Measurements from ENCODE around the gene KRT20. TPM values are rescaled to one million over a fixed set of nuclear protein-coding genes. Genes with fewer than 3 reads are reported as not detected.
"Not testable (repeated sequence)": the region's sequence is repeated elsewhere in the genome, so short reads cannot be mapped to it uniquely, and the experiment has no call there.

KRT20 gene
- total RNA-seq, 4 donors from 2014 or later: not detected

DNA sequence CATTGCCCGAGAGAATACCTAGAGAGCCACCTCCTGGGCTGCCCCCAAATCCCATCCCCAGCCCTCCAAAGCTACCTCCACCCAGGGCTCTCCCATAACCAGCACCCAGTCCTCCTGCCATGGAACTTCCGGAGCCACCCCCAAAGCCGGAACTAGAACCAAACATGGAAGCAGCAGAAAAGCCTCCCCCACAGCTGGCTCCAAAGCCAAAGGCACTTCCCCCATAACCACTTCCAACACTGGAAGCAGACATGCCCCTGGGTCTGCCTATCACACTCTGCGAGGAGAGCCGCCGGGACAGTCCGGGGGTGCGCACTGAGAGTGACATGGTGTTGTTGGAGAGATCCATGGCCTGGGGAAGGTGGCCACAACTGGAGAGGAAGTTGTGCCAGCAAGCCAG lies 18.2 kb downstream of the KRT20 start, which contains the start of gene KRT12:
Gene KRT12, minus strand, starts transcription at position 386 of the 400 bp plus-strand sequence. Its CDS starts 37 bp downstream, at position 349.
- no peak for TF ChIP-seq POLR2A (IDR thresholded peaks at IDR 0.05)
- TF ChIP-seq, protein P1, sequence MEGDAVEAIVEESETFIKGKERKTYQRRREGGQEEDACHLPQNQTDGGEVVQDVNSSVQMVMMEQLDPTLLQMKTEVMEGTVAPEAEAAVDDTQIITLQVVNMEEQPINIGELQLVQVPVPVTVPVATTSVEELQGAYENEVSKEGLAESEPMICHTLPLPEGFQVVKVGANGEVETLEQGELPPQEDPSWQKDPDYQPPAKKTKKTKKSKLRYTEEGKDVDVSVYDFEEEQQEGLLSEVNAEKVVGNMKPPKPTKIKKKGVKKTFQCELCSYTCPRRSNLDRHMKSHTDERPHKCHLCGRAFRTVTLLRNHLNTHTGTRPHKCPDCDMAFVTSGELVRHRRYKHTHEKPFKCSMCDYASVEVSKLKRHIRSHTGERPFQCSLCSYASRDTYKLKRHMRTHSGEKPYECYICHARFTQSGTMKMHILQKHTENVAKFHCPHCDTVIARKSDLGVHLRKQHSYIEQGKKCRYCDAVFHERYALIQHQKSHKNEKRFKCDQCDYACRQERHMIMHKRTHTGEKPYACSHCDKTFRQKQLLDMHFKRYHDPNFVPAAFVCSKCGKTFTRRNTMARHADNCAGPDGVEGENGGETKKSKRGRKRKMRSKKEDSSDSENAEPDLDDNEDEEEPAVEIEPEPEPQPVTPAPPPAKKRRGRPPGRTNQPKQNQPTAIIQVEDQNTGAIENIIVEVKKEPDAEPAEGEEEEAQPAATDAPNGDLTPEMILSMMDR (IDR thresholded peaks at IDR 0.05): no peak
- H3K4me1 ChIP-seq: no peaks in the 10 kb centered on the region
- H3K9me3 ChIP-seq: no peaks in the 10 kb centered on the region
- H3K4me3 ChIP-seq: no peak within 1 kb of the TSS
- 88 to 96% methylated on average over 3 of the region's 8 CpGs for WGBS, 2 donors
- intact Hi-C loops (cut with DNase I): no loop called here
- no peaks in the 10 kb centered on the region for H3K36me3 ChIP-seq
- DNase-seq: no peak
- no peak within 1 kb of the TSS for H3K27ac ChIP-seq
- H3K27me3 ChIP-seq: peaks cover 0 to 34% (median 0%) of the 10 kb centered on the region in 4 donors

DNA sequence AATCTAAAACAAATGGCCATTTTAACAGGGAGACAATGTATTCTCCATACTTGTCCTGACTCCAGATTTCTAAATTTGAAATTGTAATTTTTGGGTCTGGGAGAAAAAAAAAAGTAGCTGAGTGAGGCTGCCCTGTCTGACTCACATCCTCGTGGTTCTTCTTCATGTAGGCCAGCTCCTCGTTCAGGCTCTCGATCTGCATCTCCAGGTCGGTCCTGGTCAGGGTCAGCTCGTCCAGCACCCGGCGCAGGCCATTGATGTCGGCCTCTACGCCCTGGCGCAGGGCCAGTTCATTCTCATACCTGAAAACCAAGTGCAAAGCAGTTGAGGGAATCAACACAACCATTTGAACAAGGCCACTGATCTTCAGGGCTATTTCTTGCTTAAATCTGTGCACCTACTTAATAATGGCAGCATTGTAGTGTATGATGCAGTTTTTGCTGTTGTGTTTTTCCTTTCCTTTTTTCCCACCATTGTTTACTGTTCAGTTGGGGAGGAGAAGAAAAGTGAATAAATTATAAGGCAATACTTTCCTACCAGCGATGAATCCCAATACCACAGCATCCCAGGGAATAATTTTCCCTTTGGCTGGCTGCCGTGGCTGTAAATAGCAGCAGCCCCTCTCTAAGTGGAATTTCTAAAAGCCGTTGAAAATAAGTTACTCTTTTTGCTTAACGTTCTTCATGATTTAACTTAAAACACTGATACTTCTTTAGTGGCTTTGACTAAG lies 20.2 kb downstream of the KRT20 start:
- Histone ChIP-seq H3K9me3 (no peaks in the 10 kb centered on the region), H3K36me3 (no peaks in the 10 kb centered on the region), H3K4me3 (no peak overlapping the region), H3K4me1 (no peaks in the 10 kb centered on the region), H3K27me3 (peaks cover 0 to 14% (median 0%) of the 10 kb centered on the region in 4 donors), H3K27ac (no peak overlapping the region)
- no peak for DNase-seq
- intact Hi-C loops (cut with DNase I): no loop called here
- no peak for TF ChIP-seq POLR2A (IDR thresholded peaks at IDR 0.05)
- TF ChIP-seq, protein P1 (IDR thresholded peaks at IDR 0.05): no peak
- WGBS, 2 donors: 86 to 88% methylated on average over 14 of the region's 14 CpGs

DNA sequence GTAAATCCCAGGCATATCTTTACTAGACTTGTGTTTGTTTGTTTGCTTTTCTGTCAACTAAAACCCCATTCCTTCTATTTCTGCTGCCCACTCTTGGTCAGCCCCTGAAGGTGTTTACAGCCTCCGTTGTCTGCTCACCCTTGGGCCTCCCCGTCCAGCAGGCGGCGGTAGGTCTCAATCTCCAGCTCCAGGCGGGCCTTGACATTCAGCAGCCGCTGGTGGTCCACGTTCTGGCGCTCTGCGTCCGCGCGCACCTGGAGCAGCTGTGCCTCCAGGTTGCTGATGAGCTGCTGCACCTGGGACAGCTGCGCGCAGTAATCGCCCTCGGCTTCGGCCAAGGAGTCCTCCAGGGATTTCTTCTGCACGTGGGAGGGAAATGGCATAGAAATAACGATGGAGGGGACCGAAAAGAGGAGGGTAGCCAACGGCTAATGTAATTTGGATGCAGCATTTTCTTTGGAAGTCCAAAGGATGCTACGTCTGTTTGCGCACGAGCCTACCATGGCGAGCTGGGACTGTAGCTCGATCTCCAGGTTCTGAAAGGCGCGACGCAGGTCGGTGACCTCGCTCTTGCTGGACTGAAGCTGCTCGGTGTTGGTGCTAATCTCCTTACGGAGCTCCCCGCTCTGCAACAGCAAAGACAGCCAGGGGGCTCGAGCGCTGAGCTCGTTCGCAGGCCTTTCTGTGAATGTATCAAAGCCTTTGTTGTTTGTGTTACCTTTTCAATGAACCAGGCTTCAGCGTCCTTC lies 21.9 kb downstream of the KRT20 start:
- no peak overlapping the region for H3K4me3 ChIP-seq
- no peak for DNase-seq

DNA sequence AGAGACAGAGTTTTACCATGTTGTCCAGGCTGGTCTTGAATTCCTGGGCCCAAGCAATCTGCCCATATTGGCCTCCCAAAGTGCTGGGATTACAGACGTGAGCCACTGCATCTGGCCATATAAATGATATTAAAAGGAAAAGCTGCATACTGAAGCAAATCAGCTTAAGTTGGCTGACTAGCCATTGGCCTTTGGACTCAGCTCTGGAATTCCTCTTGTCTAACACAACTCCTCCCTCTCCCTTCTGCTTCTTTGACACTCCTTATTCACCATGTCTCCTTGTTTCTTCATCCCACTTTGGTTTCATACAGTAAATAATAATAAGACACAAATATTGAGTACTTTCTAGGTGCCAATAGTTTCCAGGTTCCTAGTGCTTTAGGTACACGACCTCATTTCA lies 25.5 kb downstream of the KRT20 start:
- WGBS, 2 donors: 56 to 85% methylated on average over 2 of the region's 2 CpGs
- Histone ChIP-seq H3K36me3 (no peaks in the 10 kb centered on the region), H3K4me3 (no peak overlapping the region), H3K27ac (no peak overlapping the region), H3K4me1 (peaks cover 0 to 17% (median 5%) of the 10 kb centered on the region in 3 donors), H3K27me3 (peaks cover 0 to 8% (median 0%) of the 10 kb centered on the region in 4 donors), H3K9me3 (no peaks in the 10 kb centered on the region)
- TF ChIP-seq, protein P1 (IDR thresholded peaks at IDR 0.05): no peak
- TF ChIP-seq POLR2A (IDR thresholded peaks at IDR 0.05): no peak
- intact Hi-C loops (cut with DNase I): no loop called here
- DNase-seq: no peak

More for the DNA sequence above, 21.9 kb downstream of the KRT20 start:
- Histone ChIP-seq H3K9me3 (no peaks in the 10 kb centered on the region), H3K4me1 (no peaks in the 10 kb centered on the region), H3K27ac (no peak overlapping the region), H3K27me3 (peaks cover 0 to 13% (median 0%) of the 10 kb centered on the region in 4 donors), H3K36me3 (no peaks in the 10 kb centered on the region)
- TF ChIP-seq POLR2A (IDR thresholded peaks at IDR 0.05): no peak
- TF ChIP-seq, protein P1 (IDR thresholded peaks at IDR 0.05): no peak
- intact Hi-C loops (cut with DNase I): no loop called here
- WGBS, 2 donors: 71 to 85% methylated on average over 20 to 36 of the region's 39 CpGs

DNA sequence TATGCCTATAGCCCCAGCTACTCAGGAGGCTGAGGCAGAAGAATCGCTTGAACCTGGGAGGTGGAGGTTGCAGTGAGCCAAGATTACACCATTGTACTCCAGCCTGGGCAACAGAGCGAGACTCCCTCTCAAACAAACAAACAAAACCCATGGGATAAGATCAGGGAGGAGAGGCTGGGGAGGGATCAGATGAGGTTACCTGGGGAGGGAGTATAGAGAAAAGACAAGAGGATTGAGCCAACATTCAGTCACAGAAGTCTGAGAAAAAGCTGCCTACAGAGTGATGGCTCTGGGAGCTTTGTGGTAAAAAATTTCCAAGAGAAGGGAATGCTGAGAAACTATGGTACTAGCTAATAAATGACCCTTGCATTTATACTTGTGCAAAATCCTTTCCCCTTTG lies 26.4 kb downstream of the KRT20 start:
- 92 to 93% methylated on average over 2 of the region's 2 CpGs for WGBS, 2 donors
- not testable (repeated sequence) for H3K27ac ChIP-seq

More for the DNA sequence above, 26.4 kb downstream of the KRT20 start:
- H3K36me3 ChIP-seq; H3K4me3 ChIP-seq; H3K9me3 ChIP-seq; H3K27me3 ChIP-seq; intact Hi-C loops (cut with DNase I); DNase-seq: not testable (repeated sequence)
- H3K4me1 ChIP-seq: peaks cover 0 to 26% (median 7%) of the 10 kb centered on the region in 3 donors
